Daoy (cell line): Measurements from ENCODE around the gene MRPS5. TPM values are rescaled to one million over a fixed set of nuclear protein-coding genes. Genes with fewer than 3 reads are reported as not detected.
"Not testable (repeated sequence)": the region's sequence is repeated elsewhere in the genome, so short reads cannot be mapped to it uniquely, and the experiment has no call there.

Source experiments
- DNase-seq: peaks from one replicate; pipeline ENCODE4 v3.0.0-alpha.2; 2015; ENCODE audit warnings: low read depth
- total RNA-seq: library from RNA; depleted of rRNA; stranded (reverse); fragments of >200 nt; shearing (Covaris generic); gene quantifications from 2 replicates; pipeline ENCODE4 v1.2.3, GENCODE V29; 2014

The MRPS5 gene
- total RNA-seq, 1 experiment from 2014 or later: 65.4 TPM

GRCh38 chr2:95047629-95048510, 73.7 kb downstream of the MRPS5 start:
- no peak for DNase-seq

GRCh38 chr2:95046371-95047112, 75.1 kb downstream of the MRPS5 start:
- DNase-seq: no peak

GRCh38 chr2:95044601-95045000, 77.0 kb downstream of the MRPS5 start:
- DNase-seq: no peak

- peak; percentile 82 for DNase-seq
Measured at GRCh38 chr2:95043300-95044093, 78.1 kb downstream of the MRPS5 start.

- no peak for DNase-seq
Measured at GRCh38 chr2:95042472-95043271, 78.9 kb downstream of the MRPS5 start.

GRCh38 chr2:95041824-95042442, 79.7 kb downstream of the MRPS5 start:
- DNase-seq: no peak

GRCh38 chr2:95041060-95041823, 80.4 kb downstream of the MRPS5 start:
- no peak for DNase-seq

- no peak for DNase-seq
Measured at GRCh38 chr2:95040426-95040825, 81.2 kb downstream of the MRPS5 start.

- DNase-seq: no peak
Measured at GRCh38 chr2:95039978-95040377, 81.6 kb downstream of the MRPS5 start.

- no peak for DNase-seq
Measured at GRCh38 chr2:95039363-95039762, 82.2 kb downstream of the MRPS5 start.

- no peak for DNase-seq
Measured at GRCh38 chr2:95038635-95039298, 82.8 kb downstream of the MRPS5 start.

GRCh38 chr2:95037841-95038585, 83.6 kb downstream of the MRPS5 start:
- DNase-seq: not testable (repeated sequence)

- no peak for DNase-seq
Measured at GRCh38 chr2:95037384-95037839, 84.2 kb downstream of the MRPS5 start.

- DNase-seq: no peak
Measured at GRCh38 chr2:95036596-95037383, 84.8 kb downstream of the MRPS5 start.
